GM18520 (cell line): ENCODE measurements around the gene GABRB1.

ENCODE experiments used
- ATAC-seq: cut with Tn5 transposase; IDR thresholded peaks from one replicate; pipeline ENCODE4 v1.9.1; 2021; ENCODE audit not compliant: unreplicated experiment

GABRB1 gene

GRCh38 chr4:47381172-47381571 is 349.8 kb downstream of the GABRB1 start:
- no peak for ATAC-seq

- no peak for ATAC-seq
Observed at GRCh38 chr4:47382846-47383360, 351.5 kb downstream of the GABRB1 start.

- ATAC-seq: no peak
Observed at GRCh38 chr4:47383829-47384427, 352.6 kb downstream of the GABRB1 start.

- no peak for ATAC-seq
Observed at GRCh38 chr4:47386146-47386545, 354.8 kb downstream of the GABRB1 start.

- ATAC-seq: no peak
Observed at GRCh38 chr4:47386561-47387235, 355.3 kb downstream of the GABRB1 start.

DNA sequence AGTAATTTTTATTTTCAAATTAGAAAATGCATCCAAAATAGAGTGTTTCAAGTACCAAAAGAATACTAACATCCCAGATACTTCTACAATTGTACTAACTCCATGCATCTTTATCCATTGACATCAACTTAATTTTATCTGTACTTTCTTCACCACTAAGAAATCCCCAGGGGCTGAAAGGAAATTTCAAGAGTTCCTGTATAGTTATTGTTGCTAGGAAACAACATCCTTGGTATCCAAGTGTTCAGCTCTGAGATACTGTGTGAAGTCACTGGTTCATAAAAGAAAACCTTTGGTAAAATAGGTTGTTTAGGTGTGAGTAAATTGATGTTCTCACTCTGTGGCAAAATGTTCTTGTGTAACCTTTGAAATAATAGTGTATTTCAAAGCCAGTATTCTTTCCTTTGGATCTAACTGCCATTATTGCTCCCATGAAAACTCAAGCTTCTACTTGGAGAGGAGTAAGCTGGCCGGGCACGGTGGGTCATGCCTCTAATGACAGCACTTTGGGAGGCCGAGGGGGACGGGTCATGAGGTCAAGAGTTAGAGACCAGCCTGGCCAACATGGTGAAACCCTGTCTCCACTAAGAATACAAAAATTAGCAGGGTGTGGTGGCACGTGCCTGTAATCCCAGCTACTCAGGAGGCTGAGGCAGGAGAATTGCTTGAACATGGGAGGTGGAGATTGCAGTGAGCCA is 359.2 kb downstream of the GABRB1 start:
- ATAC-seq: no peak

DNA sequence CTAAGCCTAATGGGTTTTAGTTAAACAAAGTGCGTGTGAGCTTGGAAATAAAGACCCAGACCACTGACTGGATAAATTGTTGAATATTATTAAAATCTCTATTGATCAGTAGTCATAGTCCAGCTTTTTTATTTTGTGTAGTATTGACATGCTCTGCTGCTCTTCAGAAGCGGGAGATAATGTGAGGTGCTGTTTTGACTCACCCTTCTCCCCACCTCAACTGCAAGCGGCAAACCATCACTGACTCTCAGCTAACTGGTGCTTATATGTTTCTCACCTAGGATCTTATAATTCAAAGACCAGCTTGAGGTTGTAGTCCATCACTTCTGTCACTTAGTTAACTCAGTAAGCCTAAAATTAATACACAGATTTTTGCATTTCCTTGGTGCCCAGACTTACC is 359.9 kb downstream of the GABRB1 start:
- peak; percentile 64 for ATAC-seq

DNA sequence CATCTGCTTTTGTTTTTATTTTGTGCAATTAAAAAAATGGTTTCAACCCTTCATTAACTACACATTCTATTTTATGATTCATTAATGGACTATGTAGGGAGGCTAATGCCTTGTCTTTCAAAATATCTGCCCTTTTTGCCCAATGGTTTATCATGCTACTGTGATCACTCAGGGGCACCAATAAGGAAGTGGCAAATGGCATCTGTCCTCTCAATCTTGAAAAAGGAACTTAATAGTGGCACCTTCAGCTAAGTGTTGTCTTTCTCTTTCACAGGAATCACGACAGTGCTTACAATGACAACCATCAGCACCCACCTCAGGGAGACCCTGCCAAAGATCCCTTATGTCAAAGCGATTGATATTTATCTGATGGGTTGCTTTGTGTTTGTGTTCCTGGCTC is 375.0 kb downstream of the GABRB1 start:
- peak; percentile 49 for ATAC-seq

DNA sequence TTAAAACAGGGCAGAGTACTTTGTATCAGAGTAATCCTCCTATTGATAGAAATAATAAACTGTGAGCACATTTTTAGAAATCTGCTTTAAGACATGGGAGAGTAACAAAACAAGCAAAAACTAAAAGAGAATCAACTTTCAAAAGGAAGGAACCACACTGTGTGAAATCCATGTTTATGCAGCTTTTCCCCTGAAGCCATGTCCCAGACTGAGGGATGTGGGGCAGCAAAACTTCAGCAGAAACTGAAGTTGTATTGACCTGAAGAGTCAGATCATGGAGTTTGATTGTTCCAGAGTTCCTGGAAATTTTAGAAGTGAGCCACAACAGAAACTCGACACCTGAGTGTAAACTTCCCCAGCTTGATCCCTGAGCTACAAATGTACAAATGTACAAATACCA is 378.9 kb downstream of the GABRB1 start:
- no peak for ATAC-seq

DNA sequence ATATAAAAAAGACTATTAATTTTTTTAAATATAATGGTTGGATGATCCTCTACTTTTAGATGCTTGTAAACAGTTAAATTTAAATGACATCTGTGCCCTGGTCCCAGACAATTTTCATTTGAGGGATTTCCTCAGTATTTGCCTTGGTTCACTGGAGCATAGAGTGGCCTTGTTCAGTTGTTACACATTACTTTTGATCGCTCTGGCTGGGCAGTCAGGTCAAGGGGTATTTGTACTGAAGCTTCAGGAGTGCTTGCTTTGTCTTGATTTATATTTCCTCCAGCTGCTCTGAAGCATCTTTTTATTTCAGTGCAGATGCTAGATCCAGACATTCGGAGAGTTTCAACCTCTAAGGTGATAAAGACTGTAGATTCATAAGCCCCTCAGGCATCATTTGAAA is 382.2 kb downstream of the GABRB1 start:
- ATAC-seq: no peak

- no peak for ATAC-seq
Observed at GRCh38 chr4:47415719-47416118, 384.4 kb downstream of the GABRB1 start.

DNA sequence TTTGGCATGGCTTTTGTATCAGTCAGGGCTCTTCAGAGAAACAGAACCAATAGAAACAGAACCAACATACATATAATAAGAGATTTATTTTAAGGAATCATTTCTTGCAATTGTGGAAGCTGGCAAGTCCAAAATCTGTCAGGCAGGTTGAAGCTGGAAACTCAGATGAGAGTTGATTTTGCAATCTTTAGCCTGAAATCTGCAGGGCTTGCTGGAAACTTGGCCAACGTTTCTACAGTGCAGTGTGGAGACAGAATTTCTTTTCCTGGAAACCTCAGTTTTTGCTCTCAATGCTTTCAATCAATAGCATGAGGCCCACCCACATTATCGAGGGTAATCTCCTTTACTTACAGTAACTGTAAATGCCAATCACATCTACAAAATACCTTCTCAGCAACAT is 386.8 kb downstream of the GABRB1 start:
- no peak for ATAC-seq

DNA sequence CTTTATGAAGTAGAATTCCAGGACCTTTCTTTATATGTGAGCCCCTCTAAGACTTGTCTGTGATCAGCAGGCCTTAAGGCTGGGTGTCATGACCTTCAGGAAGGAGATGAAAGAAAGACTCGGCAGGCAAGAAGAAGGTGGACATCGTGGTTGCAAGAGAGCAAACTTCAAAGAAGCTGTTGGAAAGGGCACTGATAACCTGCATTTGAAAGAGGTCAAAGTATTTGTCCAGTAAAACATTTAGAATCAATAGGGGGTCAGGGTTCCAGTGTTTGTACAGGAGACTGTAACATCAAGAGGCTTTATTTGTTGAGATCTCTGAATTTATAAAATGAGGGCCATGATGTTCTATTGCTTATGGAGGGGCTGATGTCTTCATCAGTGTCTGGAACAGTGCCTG is 387.9 kb downstream of the GABRB1 start:
- no peak for ATAC-seq

- no peak for ATAC-seq
Observed at GRCh38 chr4:47425628-47426027, 394.3 kb downstream of the GABRB1 start.

GRCh38 chr4:47427935-47428334 is 396.6 kb downstream of the GABRB1 start:
- no peak for ATAC-seq

DNA sequence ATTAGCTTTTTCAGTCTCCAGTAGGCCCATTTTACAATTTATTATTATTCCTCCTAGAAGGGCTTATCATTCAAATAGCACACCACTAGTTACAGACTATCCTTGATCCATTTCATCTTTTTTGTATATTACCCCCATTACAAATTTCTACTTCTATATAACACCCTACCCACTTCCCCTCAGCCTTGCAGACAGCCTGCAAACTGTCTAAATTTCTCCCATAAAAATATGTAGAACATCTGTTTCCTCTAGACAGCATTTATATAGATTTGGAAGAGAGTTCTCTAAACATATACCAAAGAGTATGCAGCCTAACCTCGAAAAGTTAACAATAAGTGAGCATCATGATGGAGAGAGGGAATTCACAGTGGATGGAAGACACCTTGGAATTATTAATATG is 401.4 kb downstream of the GABRB1 start:
- ATAC-seq: no peak

- ATAC-seq: no peak
Observed at GRCh38 chr4:47434931-47435330, 403.6 kb downstream of the GABRB1 start.

- ATAC-seq: no peak
Observed at GRCh38 chr4:47442980-47443379, 411.6 kb downstream of the GABRB1 start.

DNA sequence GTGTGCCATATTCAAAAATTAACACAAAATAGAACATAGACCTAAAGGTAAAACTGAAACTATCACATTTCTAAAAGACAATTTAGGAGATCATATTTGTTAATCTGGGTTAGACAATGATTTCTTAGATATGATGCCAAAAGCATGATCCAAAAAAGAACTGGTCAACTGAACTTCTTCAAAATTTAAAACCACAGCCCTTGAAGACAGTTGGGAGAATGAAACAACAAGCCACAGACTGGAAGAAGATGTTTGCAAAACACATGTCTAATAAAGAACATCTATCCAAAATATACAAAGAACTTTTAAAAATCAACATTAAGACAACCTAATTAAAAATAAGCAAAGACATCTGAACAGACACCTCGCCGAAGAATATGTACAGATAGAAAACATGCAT is 412.7 kb downstream of the GABRB1 start:
- no peak for ATAC-seq

DNA sequence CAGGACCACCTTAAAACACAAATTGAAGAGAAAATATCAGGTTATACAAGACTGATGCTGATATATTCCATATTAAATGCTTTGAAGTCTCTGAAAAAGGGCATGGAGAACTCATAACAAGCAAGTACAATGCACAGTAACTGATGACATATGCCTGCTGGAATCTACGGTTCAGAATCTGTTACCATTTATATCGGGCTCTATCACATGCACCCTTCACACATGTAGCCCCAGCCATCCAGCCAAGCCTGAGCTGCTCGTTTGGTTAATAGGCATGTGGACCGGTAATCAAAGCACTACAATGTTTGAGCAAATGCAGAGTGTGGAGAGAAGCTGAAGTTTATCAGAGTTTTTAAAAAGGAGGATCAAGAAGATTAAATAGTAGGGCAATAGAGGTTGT is 420.3 kb downstream of the GABRB1 start:
- no peak for ATAC-seq

DNA sequence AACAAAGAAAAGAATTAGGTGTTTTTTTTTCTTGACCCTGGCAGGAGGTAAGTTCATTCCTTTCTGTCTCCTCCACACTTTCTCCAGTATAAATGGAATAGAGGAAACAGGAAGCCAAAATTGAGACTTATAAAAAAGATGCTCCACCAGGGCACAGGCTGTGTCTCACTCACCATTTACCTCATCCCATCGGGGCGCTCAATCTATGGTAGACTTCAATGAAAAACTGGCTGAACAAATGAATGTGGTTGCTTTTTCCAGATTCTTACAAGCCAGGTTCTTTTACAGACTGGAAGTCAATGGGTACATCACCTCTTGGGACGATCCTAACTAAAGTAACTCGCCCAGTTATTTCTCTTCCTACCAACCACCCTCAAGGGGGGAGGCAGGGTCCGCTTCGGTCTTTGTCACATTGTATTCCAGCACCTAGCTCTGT is 431.4 kb downstream of the GABRB1 start:
- ATAC-seq: peak; percentile 5
